Stimulated activated effector memory CD8-positive, alpha-beta T cell treated with anti-CD3 and anti-CD28 coated beads, Interleukin-12 subunit alpha, Interleukin-12 subunit beta, amount 100 ng/mL, for 72 hours (primary cell): ENCODE data around the gene TMEM232.

Experiments
- ATAC-seq: fragments of 150-1000 bp; cut with Tn5 transposase; 2 replicates; pipeline ENCODE4 v1.10.0; 2021
- DNase-seq, 2 donors: peaks; one replicate each; pipeline ENCODE4 v3.0.0; 2021 to 2022; ENCODE audit warnings: low spot score in 2 of 2
- H3K27ac Mint-ChIP-seq: one replicate; pipeline ENCODE4 v1.8.0; 2022; ENCODE audit warnings: mild to moderate bottlenecking, mixed read lengths
- H3K36me3 Mint-ChIP-seq: one replicate; pipeline ENCODE4 v1.8.0; 2022; ENCODE audit warnings: mild to moderate bottlenecking, mixed read lengths
- H3K4me1 Mint-ChIP-seq: one replicate; pipeline ENCODE4 v1.8.0; 2022; ENCODE audit warnings: mixed read lengths
- H3K4me3 Mint-ChIP-seq: one replicate; pipeline ENCODE4 v1.8.0; 2022; ENCODE audit warnings: mild to moderate bottlenecking, mixed read lengths
- H3K9me3 Mint-ChIP-seq: one replicate; pipeline ENCODE4 v1.8.0; 2022; ENCODE audit warnings: mixed read lengths

TMEM232 gene

GRCh38 chr5:110612794-110613247, 113.7 kb downstream of the TMEM232 start:
- no peak overlapping the region for H3K27ac Mint-ChIP-seq

GRCh38 chr5:110611817-110612216, 114.7 kb downstream of the TMEM232 start:
- H3K4me3 Mint-ChIP-seq = no peak overlapping the region
- DNase-seq (no peak), ATAC-seq (no peak)
- H3K4me1 Mint-ChIP-seq = no peaks in the 10 kb centered on the region
- no peaks in the 10 kb centered on the region for H3K9me3 Mint-ChIP-seq
- no peak overlapping the region for H3K27ac Mint-ChIP-seq
- no peaks in the 10 kb centered on the region for H3K36me3 Mint-ChIP-seq

More at GRCh38 chr5:110612794-110613247, 113.7 kb downstream of the TMEM232 start:
- Mint-ChIP-seq H3K4me3 (no peak overlapping the region), H3K9me3 (no peaks in the 10 kb centered on the region), H3K4me1 (no peaks in the 10 kb centered on the region), H3K36me3 (no peaks in the 10 kb centered on the region)
- DNase-seq (no peak), ATAC-seq (no peak)

- ATAC-seq (no peak), DNase-seq (no peak)
- Mint-ChIP-seq H3K4me3 (no peak overlapping the region), H3K36me3 (no peaks in the 10 kb centered on the region), H3K27ac (no peak overlapping the region), H3K4me1 (no peaks in the 10 kb centered on the region), H3K9me3 (no peaks in the 10 kb centered on the region)
Observed at GRCh38 chr5:110594866-110595265, 131.6 kb downstream of the TMEM232 start.

GRCh38 chr5:110590187-110590586, 136.3 kb downstream of the TMEM232 start:
- Mint-ChIP-seq H3K9me3 (no peaks in the 10 kb centered on the region), H3K36me3 (no peaks in the 10 kb centered on the region), H3K27ac (no peak overlapping the region), H3K4me3 (no peak overlapping the region), H3K4me1 (no peaks in the 10 kb centered on the region)
- ATAC-seq (no peak), DNase-seq (no peak)

- no peaks in the 10 kb centered on the region for H3K36me3 Mint-ChIP-seq
- H3K4me3 Mint-ChIP-seq = no peak overlapping the region
- ATAC-seq (no peak), DNase-seq (no peak)
- no peaks in the 10 kb centered on the region for H3K9me3 Mint-ChIP-seq
- H3K4me1 Mint-ChIP-seq = no peaks in the 10 kb centered on the region
- no peak overlapping the region for H3K27ac Mint-ChIP-seq
Observed at GRCh38 chr5:110588286-110588980, 138.0 kb downstream of the TMEM232 start.

- no peak overlapping the region for H3K27ac Mint-ChIP-seq
- ATAC-seq (no peak), DNase-seq (no peak)
- no peaks in the 10 kb centered on the region for H3K36me3 Mint-ChIP-seq
- no peak overlapping the region for H3K4me3 Mint-ChIP-seq
- H3K9me3 Mint-ChIP-seq = peaks cover 2% of the 10 kb centered on the region
- no peaks in the 10 kb centered on the region for H3K4me1 Mint-ChIP-seq
Observed at GRCh38 chr5:110580625-110581024, 145.8 kb downstream of the TMEM232 start.

GRCh38 chr5:110572729-110573128, 153.7 kb downstream of the TMEM232 start:
- ATAC-seq (no peak), DNase-seq (no peak)
- H3K9me3 Mint-ChIP-seq = no peaks in the 10 kb centered on the region
- H3K4me3 Mint-ChIP-seq = no peak overlapping the region
- no peaks in the 10 kb centered on the region for H3K4me1 Mint-ChIP-seq
- no peaks in the 10 kb centered on the region for H3K36me3 Mint-ChIP-seq
- H3K27ac Mint-ChIP-seq = no peak overlapping the region

- no peaks in the 10 kb centered on the region for H3K4me1 Mint-ChIP-seq
- no peak for ATAC-seq
Observed at GRCh38 chr5:110562191-110562590, 164.3 kb downstream of the TMEM232 start.

GRCh38 chr5:110561510-110561909, 165.0 kb downstream of the TMEM232 start:
- Mint-ChIP-seq H3K4me1 (no peaks in the 10 kb centered on the region), H3K4me3 (no peak overlapping the region), H3K9me3 (no peaks in the 10 kb centered on the region), H3K36me3 (no peaks in the 10 kb centered on the region), H3K27ac (no peak overlapping the region)
- ATAC-seq (no peak), DNase-seq (no peak)

More at GRCh38 chr5:110562191-110562590, 164.3 kb downstream of the TMEM232 start:
- Mint-ChIP-seq H3K4me3 (no peak overlapping the region), H3K36me3 (no peaks in the 10 kb centered on the region), H3K27ac (no peak overlapping the region), H3K9me3 (no peaks in the 10 kb centered on the region)
- no peak for DNase-seq

- Mint-ChIP-seq H3K36me3 (no peaks in the 10 kb centered on the region), H3K27ac (no peak overlapping the region), H3K4me1 (no peaks in the 10 kb centered on the region), H3K9me3 (no peaks in the 10 kb centered on the region), H3K4me3 (no peak overlapping the region)
- no peak for ATAC-seq
- no peak for DNase-seq
Observed at GRCh38 chr5:110549301-110549700, 177.2 kb downstream of the TMEM232 start.

GRCh38 chr5:110548171-110548570, 178.3 kb downstream of the TMEM232 start:
- no peaks in the 10 kb centered on the region for H3K4me1 Mint-ChIP-seq
- no peak overlapping the region for H3K4me3 Mint-ChIP-seq
- no peaks in the 10 kb centered on the region for H3K9me3 Mint-ChIP-seq
- H3K36me3 Mint-ChIP-seq = no peaks in the 10 kb centered on the region
- ATAC-seq (no peak), DNase-seq (no peak)
- H3K27ac Mint-ChIP-seq = no peak overlapping the region

GRCh38 chr5:110547495-110547894, 179.0 kb downstream of the TMEM232 start:
- Mint-ChIP-seq H3K9me3 (no peaks in the 10 kb centered on the region), H3K4me3 (no peak overlapping the region), H3K27ac (no peak overlapping the region), H3K36me3 (no peaks in the 10 kb centered on the region), H3K4me1 (no peaks in the 10 kb centered on the region)
- no peak for ATAC-seq
- no peak for DNase-seq

- no peak overlapping the region for H3K27ac Mint-ChIP-seq
- no peak overlapping the region for H3K4me3 Mint-ChIP-seq
- no peaks in the 10 kb centered on the region for H3K9me3 Mint-ChIP-seq
- ATAC-seq (no peak), DNase-seq (no peak)
- H3K36me3 Mint-ChIP-seq = no peaks in the 10 kb centered on the region
- no peaks in the 10 kb centered on the region for H3K4me1 Mint-ChIP-seq
Observed at GRCh38 chr5:110545716-110546115, 180.8 kb downstream of the TMEM232 start.

- H3K36me3 Mint-ChIP-seq = no peaks in the 10 kb centered on the region
- no peak overlapping the region for H3K27ac Mint-ChIP-seq
- H3K4me1 Mint-ChIP-seq = no peaks in the 10 kb centered on the region
- DNase-seq = no peak
- H3K4me3 Mint-ChIP-seq = no peak overlapping the region
- no peak for ATAC-seq
- H3K9me3 Mint-ChIP-seq = no peaks in the 10 kb centered on the region
Observed at GRCh38 chr5:110544603-110545002, 181.9 kb downstream of the TMEM232 start.

GRCh38 chr5:110542949-110543348, 183.5 kb downstream of the TMEM232 start:
- Mint-ChIP-seq H3K4me3 (no peak overlapping the region), H3K27ac (no peak overlapping the region), H3K36me3 (no peaks in the 10 kb centered on the region), H3K9me3 (no peaks in the 10 kb centered on the region), H3K4me1 (no peaks in the 10 kb centered on the region)
- ATAC-seq (no peak), DNase-seq (no peak)
